HCT116 (cell line): Measurements from ENCODE around the gene TBC1D1. TPM values are rescaled to one million over a fixed set of nuclear protein-coding genes. Genes with fewer than 3 reads are reported as not detected.

ENCODE experiments used
- ATAC-seq: fragments of 200-7000 bp; cut with Tn5 transposase; 2 replicates; pipeline ENCODE4 v1.9.1; 2020; ENCODE audit warnings: mild to moderate bottlenecking, moderate library complexity
- BruUV-seq: library from RNA; stranded (reverse); fragments of 400-500 nt; replicated peaks from 2 replicates; lab custom pipeline; 2021; lab: Mats Ljungman, UMichigan
- CTCF ChIA-PET: fragments of 300-600 bp; sonication (Branson Sonifier 250); formaldehyde crosslinking; loops from one replicate; lab custom pipeline; 2021; ENCODE audit warnings: antibody characterized with exemption; lab: Charles Lee
- POLR2A ChIA-PET: fragments of 300-600, 350-600 bp; sonication (Branson Sonifier 250); formaldehyde crosslinking; loops from one replicate; lab custom pipeline; 2021; ENCODE audit warnings: antibody characterized with exemption; lab: Charles Lee
- RAD21 ChIA-PET, 2 experiments: fragments of 300-600 bp; sonication (Branson Sonifier 250); formaldehyde crosslinking; loops; one replicate each; lab custom pipeline; 2023; ENCODE audit warnings: low total read pairs in 2 of 2; ENCODE audit not compliant: uncharacterized antibody in 2 of 2, unreplicated experiment in 2 of 2, low non-redundant PET in 1 of 2; lab: Charles Lee
- DNase-seq: peaks from one replicate; pipeline ENCODE4 v3.0.0-alpha.2; 2010; ENCODE audit warnings: low read depth, low spot score
- H2AFZ ChIP-seq: fragments of 200-600 bp; shearing (Covaris generic), sonication (generic); 2 replicates; pipeline ENCODE4 v1.6.1; 2017; ENCODE audit warnings: low read depth, mixed run types, mixed read lengths, antibody characterized with exemption, low read length; ENCODE audit not compliant: poor library complexity, severe bottlenecking
- H3K27ac ChIP-seq: 2 replicates; pipeline ENCODE4 v1.5.1; 2012; ENCODE audit warnings: low read depth, low read length
- H3K27me3 ChIP-seq: fragments of 200-600 bp; sonication (generic); 2 replicates; pipeline ENCODE4 v1.6.1; 2016; ENCODE audit warnings: mixed run types, low read length, mixed read lengths; ENCODE audit not compliant: insufficient read depth
- H3K36me3 ChIP-seq, 2 experiments: fragments of 200-500 bp in 1 of 2; fragments of 200-600 bp in 1 of 2; sonication (Bioruptor generic) in 1 of 2; sonication (generic) in 1 of 2; 2 replicates each; pipeline versions ENCODE4 v1.5.1 to v1.6.1; 2014 to 2016; ENCODE audit warnings: low read length in 2 of 2, inconsistent platforms in 1 of 2, mixed read lengths in 1 of 2, mixed run types in 1 of 2; ENCODE audit not compliant: insufficient read depth in 2 of 2, control insufficient read depth in 1 of 2
- H3K4me1 ChIP-seq, 2 experiments: fragments of 200-600 bp in 1 of 2; sonication (generic) in 1 of 2; 2 replicates each; pipeline versions ENCODE4 v1.5.1 to v1.6.1; 2012 to 2017; ENCODE audit warnings: low read length in 2 of 2, inconsistent platforms in 1 of 2, mild to moderate bottlenecking in 1 of 2, mixed read lengths in 1 of 2, mixed run types in 1 of 2, moderate library complexity in 1 of 2; ENCODE audit not compliant: insufficient read depth in 2 of 2, control insufficient read depth in 1 of 2
- H3K4me2 ChIP-seq: fragments of 200-600 bp; sonication (generic); 2 replicates; pipeline ENCODE4 v1.6.1; 2017; ENCODE audit warnings: mixed run types, low read length, mixed read lengths
- H3K4me3 ChIP-seq, 2 experiments: fragments of 200-600 bp in 1 of 2; sonication (generic) in 1 of 2; replicated peaks in 1 of 2; 2 replicates each; pipeline ENCODE4 v1.5.1; 2011 to 2016; ENCODE audit warnings: low read length in 2 of 2, control low read depth in 1 of 2, low read depth in 1 of 2, mild to moderate bottlenecking in 1 of 2, mixed read lengths in 1 of 2, mixed run types in 1 of 2
- H3K79me2 ChIP-seq: fragments of 200-600 bp; sonication (generic); 2 replicates; pipeline ENCODE4 v1.6.1; 2017; ENCODE audit warnings: mild to moderate bottlenecking, mixed run types, low read length, moderate library complexity, mixed read lengths; ENCODE audit not compliant: insufficient read depth
- H3K9ac ChIP-seq: fragments of 200-600 bp; sonication (generic); 2 replicates; pipeline ENCODE4 v1.6.1; 2016; ENCODE audit warnings: low read length, mixed read lengths
- H3K9me2 ChIP-seq: fragments of 200-600 bp; sonication (generic), shearing (Covaris generic); 2 replicates; pipeline ENCODE4 v1.6.1; 2017; ENCODE audit warnings: mixed run types, mild to moderate bottlenecking, moderate library complexity; ENCODE audit not compliant: insufficient read depth
- H3K9me3 ChIP-seq, 2 experiments: fragments of 200-500 bp in 1 of 2; fragments of 200-600 bp in 1 of 2; sonication (Bioruptor generic) in 1 of 2; sonication (generic) in 1 of 2; 2 replicates each; pipeline ENCODE4 v1.6.1; 2014 to 2017; ENCODE audit warnings: low read length in 2 of 2, mixed read lengths in 2 of 2, inconsistent platforms in 1 of 2, low read depth in 1 of 2, mild to moderate bottlenecking in 1 of 2, mixed run types in 1 of 2, moderate library complexity in 1 of 2; ENCODE audit not compliant: control insufficient read depth in 1 of 2, insufficient read depth in 1 of 2
- H4K20me1 ChIP-seq: fragments of 200-600 bp; sonication (generic), shearing (Covaris generic); 2 replicates; pipeline ENCODE4 v1.6.1; 2017; ENCODE audit warnings: mixed run types, mild to moderate bottlenecking, moderate library complexity; ENCODE audit not compliant: insufficient read depth
- ATF3 ChIP-seq: IDR thresholded peaks from 2 replicates; pipeline ENCODE4 v1.6.1; 2012
- EGR1 ChIP-seq: IDR thresholded peaks from 2 replicates; pipeline ENCODE4 v1.6.1; 2012; ENCODE audit warnings: low read depth
- ELF1 ChIP-seq: IDR thresholded peaks from 2 replicates; pipeline ENCODE4 v1.6.1; 2012; ENCODE audit warnings: low read depth, borderline replicate concordance
- JUND ChIP-seq: IDR thresholded peaks from 2 replicates; pipeline ENCODE4 v1.6.1; 2012
- POLR2A ChIP-seq: IDR thresholded peaks from 2 replicates; pipeline ENCODE4 v1.7.0; 2011; ENCODE audit warnings: borderline replicate concordance; ENCODE audit not compliant: insufficient read depth, insufficient read length; ENCODE audit errors: extremely low read depth
- POLR2AphosphoS5 ChIP-seq: IDR thresholded peaks from 2 replicates; pipeline ENCODE4 v1.6.1; 2011; ENCODE audit warnings: mild to moderate bottlenecking, low read depth, low read length, moderate library complexity
- RAD21 ChIP-seq: IDR thresholded peaks from 2 replicates; pipeline ENCODE4 v1.6.1; 2012; ENCODE audit warnings: low read depth, mild to moderate bottlenecking
- SIN3A ChIP-seq: IDR thresholded peaks from 2 replicates; pipeline ENCODE4 v1.6.1; 2012; ENCODE audit warnings: low read depth
- SRF ChIP-seq: IDR thresholded peaks from 2 replicates; pipeline ENCODE4 v1.6.1; 2012; ENCODE audit warnings: low read depth
- TCF7L2 ChIP-seq: IDR thresholded peaks from 2 replicates; pipeline ENCODE4 v1.7.0; 2011; ENCODE audit warnings: borderline replicate concordance, inconsistent platforms; ENCODE audit not compliant: insufficient read depth, insufficient read length; ENCODE audit errors: extremely low read depth
- ZFX ChIP-seq: fragments of 450-650 bp; IDR thresholded peaks from 2 replicates; pipeline ENCODE4 v1.6.1; 2017
- ZNF274 ChIP-seq: fragments of 200-500 bp; sonication (Bioruptor generic); IDR thresholded peaks from 2 replicates; pipeline ENCODE4 v1.6.1; 2014; ENCODE audit warnings: mild to moderate bottlenecking, low read depth, low read length, inconsistent platforms
- intact Hi-C: fragments of 100-400 bp; cut with micrococcal nuclease; formaldehyde crosslinking; loops from 2 replicates; pipeline ENCODE4 v1.10.0; 2022
- total RNA-seq: library from RNA; stranded (reverse); gene quantifications from one replicate; pipeline ENCODE4 v1.2.1, GENCODE V29; 2021; ENCODE audit not compliant: unreplicated experiment
- TF ChIP-seq, protein P1 (sequence below): IDR thresholded peaks from 2 replicates; pipeline ENCODE4 v1.6.1; 2011; ENCODE audit warnings: mild to moderate bottlenecking, low read length, moderate library complexity; ENCODE audit not compliant: insufficient replicate concordance; ENCODE audit errors: extremely low read depth

Gene TBC1D1
- total RNA-seq, 1 experiment from 2014 or later: 82.7 TPM

DNA sequence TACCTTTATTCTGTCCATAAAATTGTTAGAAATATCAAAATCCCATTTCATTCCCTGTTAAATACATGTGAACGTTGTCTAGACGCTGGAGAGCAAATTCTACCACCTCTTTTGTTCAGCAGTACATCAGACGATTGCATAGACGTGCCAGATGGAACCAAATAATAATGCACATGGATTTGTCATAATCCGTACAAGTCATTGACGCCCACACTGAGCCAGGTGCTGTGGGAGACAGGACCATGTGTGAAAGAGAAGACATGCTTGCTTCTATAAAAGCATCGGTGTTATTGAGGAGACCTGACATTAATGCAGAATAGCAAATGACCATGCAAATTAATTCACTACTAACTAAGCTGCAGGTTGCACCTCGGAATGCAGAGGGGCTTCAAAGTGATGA is 244.3 kb downstream of the TBC1D1 start:
- ChIA-PET POLR2A (no interaction called here), RAD21 (no interaction called here), CTCF (no interaction called here)
- H3K27me3 ChIP-seq: no peaks in the 10 kb centered on the region
- no peaks in the 10 kb centered on the region for H3K4me1 ChIP-seq
- H3K79me2 ChIP-seq: no peaks in the 10 kb centered on the region
- no peak overlapping the region for H3K4me3 ChIP-seq
- H3K36me3 ChIP-seq: 0 out of 4 replicates have a peak, but pooled peaks cover 0 to 4% of the 10 kb centered on the region in 2 experiments
- no peak overlapping the region for H3K9ac ChIP-seq
- H3K4me2 ChIP-seq: no peak overlapping the region
- BruUV-seq: no TSS peak
- ATAC-seq (no peak), DNase-seq (no peak)
- no peak overlapping the region for H2AFZ ChIP-seq
- intact Hi-C loops: no loop called here
- TF ChIP-seq POLR2A (no peak), TCF7L2 (no peak), POLR2AphosphoS5 (no peak), SRF (no peak), JUND (no peak), ATF3 (no peak), ELF1 (no peak), EGR1 (no peak), ZNF274 (no peak), SIN3A (no peak), ZFX (no peak), RAD21 (no peak)
- no peaks in the 10 kb centered on the region for H4K20me1 ChIP-seq
- no peaks in the 10 kb centered on the region for H3K9me3 ChIP-seq
- no peaks in the 10 kb centered on the region for H3K9me2 ChIP-seq
- H3K27ac ChIP-seq: no peak overlapping the region

GRCh38 chr4:38136604-38137003 is 245.7 kb downstream of the TBC1D1 start:
- BruUV-seq: no TSS peak
- RAD21 ChIA-PET: no interaction called here
- POLR2A ChIA-PET: no interaction called here

More at GRCh38 chr4:38136604-38137003, 245.7 kb downstream of the TBC1D1 start:
- Histone ChIP-seq H3K4me2 (no peak overlapping the region), H3K9ac (no peak overlapping the region), H4K20me1 (no peaks in the 10 kb centered on the region), H3K9me3 (no peaks in the 10 kb centered on the region), H3K27me3 (no peaks in the 10 kb centered on the region), H3K4me1 (no peaks in the 10 kb centered on the region), H3K4me3 (no peak overlapping the region), H3K27ac (no peak overlapping the region), H2AFZ (no peak overlapping the region), H3K36me3 (0 out of 4 replicates have a peak, but pooled peaks cover 0 to 4% of the 10 kb centered on the region in 2 experiments), H3K9me2 (no peaks in the 10 kb centered on the region), H3K79me2 (no peaks in the 10 kb centered on the region)
- ATAC-seq: no peak
- CTCF ChIA-PET: no interaction called here
- TF ChIP-seq TCF7L2: no peak
- TF ChIP-seq, protein P1, sequence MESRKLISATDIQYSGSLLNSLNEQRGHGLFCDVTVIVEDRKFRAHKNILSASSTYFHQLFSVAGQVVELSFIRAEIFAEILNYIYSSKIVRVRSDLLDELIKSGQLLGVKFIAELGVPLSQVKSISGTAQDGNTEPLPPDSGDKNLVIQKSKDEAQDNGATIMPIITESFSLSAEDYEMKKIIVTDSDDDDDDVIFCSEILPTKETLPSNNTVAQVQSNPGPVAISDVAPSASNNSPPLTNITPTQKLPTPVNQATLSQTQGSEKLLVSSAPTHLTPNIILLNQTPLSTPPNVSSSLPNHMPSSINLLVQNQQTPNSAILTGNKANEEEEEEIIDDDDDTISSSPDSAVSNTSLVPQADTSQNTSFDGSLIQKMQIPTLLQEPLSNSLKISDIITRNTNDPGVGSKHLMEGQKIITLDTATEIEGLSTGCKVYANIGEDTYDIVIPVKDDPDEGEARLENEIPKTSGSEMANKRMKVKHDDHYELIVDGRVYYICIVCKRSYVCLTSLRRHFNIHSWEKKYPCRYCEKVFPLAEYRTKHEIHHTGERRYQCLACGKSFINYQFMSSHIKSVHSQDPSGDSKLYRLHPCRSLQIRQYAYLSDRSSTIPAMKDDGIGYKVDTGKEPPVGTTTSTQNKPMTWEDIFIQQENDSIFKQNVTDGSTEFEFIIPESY: no peak
- DNase-seq: no peak
- intact Hi-C loops: no loop called here
